AG20443 (cell line): ENCODE results near the gene QSOX1.

Experiments
- DNase-seq: peaks from one replicate; pipeline ENCODE4 v3.0.0; 2012; ENCODE audit warnings: low spot score, mixed read lengths

Gene QSOX1

DNA sequence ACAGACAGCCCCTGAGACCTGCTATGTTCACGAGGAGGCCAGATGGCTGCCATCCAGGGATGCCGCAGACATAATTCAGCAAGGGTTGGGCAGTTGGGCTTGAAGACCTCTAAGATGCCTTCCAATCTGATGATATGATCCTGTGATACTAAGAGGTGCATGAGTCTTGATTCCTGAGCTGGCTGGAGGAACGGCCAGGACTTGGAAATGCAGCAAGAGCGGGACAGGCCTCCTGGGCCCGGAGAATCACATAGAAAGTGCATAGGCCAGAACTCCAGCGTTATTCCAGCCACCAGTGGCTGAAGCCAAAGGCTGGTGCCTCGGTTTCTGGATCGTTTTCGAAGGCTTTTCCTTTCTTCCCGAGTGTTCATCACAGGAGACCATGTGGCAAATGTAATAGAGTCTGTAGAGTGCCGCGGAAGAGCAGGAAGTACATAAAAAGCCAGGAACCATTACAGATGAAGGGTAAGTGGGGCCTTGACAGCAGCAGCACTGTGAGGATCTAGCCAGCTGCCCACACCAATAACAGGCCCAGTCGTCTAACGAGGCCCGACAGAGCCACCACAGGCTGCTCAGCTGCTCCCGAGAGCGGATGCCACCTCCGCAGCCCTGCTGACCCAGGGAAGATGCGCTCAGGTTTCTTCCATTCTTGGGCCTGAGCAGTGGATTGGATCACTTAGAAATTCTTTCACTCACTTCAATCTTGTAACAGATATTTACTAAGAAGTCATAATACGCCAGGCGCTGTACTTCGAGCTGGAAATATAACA is 61.4 kb downstream of the QSOX1 start:
- DNase-seq = no peak

GRCh38 chr1:180217006-180217405 is 62.3 kb downstream of the QSOX1 start:
- DNase-seq = no peak

DNA sequence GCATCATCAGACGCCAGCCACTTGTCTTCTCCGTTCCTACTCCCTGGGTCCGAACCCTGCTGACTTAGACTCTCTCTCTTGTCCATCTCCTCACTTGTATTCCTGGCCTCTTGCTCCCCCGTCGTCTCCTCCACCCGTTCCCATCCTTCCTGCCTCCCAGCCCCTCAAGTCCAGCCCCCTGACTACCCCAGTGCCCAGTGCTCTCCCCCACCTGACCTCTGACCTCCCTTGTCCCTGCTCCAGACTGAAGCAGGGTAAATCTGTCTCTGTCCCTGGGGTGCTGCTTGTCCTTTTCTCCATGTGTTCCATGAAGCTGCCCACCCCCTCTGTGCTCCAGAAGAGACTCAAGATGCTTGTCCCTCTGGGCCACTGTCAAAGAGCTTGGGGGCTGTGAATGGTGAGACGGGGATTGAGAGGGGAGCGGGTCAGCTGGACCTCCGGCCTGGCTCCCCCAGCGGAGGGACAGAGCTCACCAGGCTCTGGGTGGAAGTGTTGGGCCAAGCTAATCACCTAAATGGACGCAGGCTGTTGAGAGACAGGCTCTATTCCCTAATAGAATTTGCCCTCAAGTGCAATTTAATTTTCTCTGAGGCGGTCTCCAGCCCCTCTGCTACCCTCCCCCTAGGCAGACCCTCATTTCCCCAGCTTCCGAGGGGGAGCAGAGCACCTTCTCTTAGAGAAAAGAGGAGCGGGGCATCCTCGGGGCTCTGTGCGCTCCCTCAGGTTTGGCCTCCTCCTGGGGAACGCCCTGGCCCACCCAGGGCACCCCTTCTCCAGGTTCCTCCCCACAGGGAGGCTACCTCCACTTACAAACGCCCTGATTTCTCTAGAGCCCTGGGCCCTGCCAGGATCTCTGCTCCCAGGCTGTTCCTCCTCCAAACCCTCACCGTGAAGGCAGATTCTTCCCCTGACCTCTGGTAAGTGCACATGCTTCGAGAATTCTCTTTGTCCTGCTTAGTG is 64.4 kb downstream of the QSOX1 start:
- no peak for DNase-seq

DNA sequence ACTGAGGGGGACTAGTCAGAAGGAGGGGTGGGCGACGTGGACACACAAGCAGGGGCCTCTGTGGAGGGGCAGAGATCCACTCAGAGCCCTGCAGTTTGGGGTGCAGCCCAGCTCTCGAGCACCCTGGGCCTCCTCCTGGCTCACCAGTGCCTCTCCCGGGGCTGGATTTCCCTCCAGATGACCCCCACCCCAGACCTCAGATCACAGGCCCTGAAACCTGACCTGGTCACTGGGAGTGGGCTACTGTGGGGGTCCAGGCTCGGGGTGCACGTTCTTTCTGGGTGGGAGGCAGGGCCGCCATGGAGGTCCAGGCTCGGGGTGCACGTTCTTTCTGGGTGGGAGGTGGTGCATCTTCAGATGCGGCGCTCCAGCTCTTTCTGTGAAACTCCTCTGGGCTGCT is 65.1 kb downstream of the QSOX1 start:
- no peak for DNase-seq

DNA sequence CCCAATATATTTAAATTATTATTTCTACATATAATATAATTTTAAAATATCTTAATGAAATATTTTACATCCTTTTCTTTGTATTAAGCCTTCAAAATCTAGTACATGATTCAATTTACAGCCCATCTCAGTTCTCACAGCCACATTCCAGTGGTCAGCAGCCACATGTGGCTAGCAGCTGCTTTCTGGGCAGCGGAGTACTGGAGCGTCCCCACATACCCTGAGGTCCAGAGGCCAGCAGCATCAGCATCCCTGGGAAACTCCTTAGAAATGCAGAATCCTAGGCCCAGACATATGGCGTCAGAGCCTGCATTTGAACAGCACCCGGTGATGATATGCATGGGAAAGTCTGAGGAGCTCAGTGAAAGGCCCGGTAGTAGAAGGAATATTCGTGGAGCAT is 66.8 kb downstream of the QSOX1 start:
- DNase-seq = peak; percentile 80

DNA sequence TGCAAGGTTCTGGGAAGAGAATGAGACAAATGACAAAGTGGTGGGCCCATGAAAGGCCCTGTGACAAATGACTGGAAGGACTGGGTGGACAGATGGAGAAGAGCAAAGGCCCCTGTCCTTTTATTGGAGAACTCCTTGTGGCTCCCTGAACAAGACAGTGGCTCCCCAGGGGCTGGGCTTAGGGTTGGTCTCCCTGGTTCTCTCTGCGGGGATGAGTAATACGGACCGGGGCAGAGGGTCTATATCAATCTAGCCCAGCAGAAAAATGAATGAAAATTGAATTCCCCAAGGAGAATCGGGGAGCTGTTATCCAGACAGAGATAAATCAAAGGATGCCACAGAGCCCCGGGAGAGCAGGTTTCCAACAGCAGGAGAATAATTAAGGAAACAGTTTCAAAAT is 70.2 kb downstream of the QSOX1 start:
- no peak for DNase-seq

DNA sequence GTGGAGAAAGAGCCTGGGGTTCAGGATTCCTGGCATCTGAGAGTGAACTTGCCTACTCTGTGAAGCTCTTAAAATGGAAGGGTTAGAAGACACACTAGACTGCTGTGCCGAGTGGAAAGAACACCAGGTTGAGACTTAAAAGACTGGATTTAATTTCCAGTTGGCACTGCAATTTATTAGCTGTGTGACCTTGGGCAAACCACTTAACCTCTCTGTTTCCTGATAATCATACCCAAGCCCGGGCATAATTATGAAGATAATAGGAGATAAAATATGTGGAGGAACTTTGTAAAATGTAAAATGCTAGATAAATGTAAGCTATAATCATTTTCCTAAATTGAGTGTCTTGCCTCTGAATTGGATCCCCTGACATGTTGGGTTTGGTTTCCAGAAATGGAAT is 70.7 kb downstream of the QSOX1 start:
- no peak for DNase-seq

- no peak for DNase-seq
Measured at GRCh38 chr1:180227861-180228647, 73.4 kb downstream of the QSOX1 start.

GRCh38 chr1:180228648-180229482 is 74.2 kb downstream of the QSOX1 start:
- peak; percentile 29 for DNase-seq

- peak; percentile 74 for DNase-seq
Measured at GRCh38 chr1:180229483-180230415, 75.1 kb downstream of the QSOX1 start, which contains the start of gene LHX4. TSS of gene LHX4 (plus strand) at chr1:180230264. CDS start at chr1:180230530, 266 bp downstream.

DNA sequence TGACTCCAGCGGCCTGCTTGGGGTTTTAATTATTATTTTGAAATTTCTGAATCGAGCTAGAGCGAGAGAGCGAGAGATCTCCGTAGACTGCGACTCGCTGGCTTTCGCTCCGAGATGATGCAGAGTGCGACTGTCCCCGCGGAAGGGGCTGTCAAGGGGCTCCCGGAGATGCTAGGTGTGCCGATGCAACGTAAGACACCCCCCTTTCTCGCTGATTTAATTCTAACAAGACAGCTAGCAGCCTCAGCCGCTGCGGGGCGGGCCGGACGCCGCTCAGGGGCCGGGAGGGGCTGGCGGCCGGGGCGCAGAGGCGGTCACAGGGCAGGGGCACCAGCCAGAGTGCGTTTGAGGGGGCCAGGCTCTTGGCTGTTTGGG is 75.7 kb downstream of the QSOX1 start:
- peak; percentile 22 for DNase-seq

DNA sequence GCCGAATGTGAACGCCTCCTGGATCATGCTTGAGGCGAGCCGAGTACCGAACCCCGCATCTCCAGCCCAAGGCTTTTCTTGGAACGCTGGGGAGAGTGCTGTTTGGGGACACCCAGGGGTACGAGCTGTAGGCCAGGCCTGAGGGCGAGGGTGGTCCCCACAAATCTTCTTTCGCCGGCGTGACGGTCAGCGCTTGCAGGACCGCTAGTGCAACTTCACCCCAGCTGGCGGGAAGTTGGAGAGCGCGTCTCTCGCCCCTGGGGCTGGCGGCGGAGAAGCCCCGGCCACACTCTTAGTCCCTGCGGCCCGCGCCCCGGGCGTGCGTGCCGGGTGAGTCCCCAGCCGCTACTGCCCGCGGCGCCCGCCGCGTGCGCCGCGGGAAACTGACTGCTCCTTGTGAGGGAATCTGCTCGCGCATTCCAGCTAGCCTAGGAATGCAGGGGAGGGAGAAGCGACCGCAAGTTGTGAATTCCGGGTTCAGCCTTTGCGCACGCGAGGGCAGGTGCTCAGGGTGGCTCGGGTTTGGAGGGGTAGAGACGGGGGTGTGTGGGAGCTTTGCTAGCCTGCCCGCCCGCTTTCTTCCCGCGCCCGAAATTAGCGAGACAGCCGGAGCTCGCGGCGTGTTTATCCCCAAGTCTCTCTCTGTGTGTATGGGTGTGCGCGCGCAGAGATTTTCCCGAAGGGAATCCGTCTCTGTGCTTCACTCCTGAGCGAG is 76.3 kb downstream of the QSOX1 start:
- peak; percentile 74 for DNase-seq

GRCh38 chr1:180231506-180231921 is 76.8 kb downstream of the QSOX1 start:
- peak; percentile 44 for DNase-seq

GRCh38 chr1:180231936-180232335 is 77.3 kb downstream of the QSOX1 start:
- DNase-seq = no peak

DNA sequence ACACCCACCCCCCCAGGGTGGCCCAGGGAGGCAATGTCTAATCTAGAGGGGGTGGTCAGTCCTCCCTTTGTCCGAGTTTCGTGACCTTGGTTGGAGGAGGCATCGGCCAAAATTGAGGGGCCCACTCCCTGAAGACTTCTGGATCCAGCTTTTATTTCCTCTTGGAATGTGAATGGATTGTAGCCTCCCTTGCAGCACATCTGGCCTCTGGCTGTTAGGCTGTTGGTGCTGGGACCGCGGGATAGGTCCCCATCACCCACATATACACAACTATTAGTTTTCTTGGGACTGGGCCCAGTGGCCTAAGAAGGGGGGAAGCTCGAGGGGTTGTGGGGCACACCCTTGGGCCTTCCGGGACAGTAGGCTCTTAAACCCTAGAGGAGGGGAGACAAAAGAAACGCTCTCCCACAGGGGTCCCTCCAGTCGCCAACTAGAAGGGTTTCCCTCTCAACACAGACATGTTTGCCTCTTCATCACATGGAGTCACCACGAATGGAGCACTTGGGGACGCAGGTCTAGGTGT is 77.9 kb downstream of the QSOX1 start:
- DNase-seq = no peak

DNA sequence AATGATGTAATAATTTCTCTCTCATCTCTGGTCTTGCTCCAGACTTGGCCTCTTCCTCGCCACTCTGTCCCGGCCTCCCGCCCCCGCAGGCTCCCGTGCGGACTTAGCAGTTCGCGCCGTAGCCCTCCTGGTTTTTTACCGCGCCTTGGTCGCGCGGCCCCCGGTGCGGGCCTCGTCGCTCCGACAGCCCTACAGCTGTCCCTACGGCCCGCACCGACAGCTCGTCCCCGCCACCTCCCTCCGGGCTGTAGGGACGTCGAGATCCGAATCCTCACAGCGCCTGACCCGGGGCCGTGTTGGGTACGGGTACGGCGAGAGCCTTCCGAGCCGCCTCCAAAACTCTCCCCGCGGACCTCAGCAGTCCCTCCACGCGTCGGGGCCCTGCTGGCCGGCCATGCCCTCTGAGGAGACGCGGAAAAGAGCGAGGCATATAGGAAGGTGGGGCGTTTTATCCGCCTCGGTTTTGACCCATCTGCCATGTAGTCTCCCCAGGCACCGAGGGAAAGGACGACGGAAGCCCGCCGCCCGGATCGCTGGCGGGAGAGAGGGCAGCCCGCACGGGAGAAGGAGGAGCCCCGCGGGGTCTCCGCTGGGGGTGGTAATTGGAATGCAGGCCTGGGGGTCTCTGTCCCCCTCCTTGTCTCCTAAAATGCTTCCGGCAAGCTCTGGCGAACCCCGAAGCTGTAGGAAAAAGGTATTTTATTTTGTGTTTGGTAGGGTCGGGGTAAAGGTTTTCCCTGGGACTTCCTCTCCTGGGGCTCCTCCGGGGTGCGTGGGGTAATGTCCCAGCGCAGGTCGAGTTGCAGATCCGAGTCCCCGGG is 78.7 kb downstream of the QSOX1 start:
- DNase-seq = no peak

DNA sequence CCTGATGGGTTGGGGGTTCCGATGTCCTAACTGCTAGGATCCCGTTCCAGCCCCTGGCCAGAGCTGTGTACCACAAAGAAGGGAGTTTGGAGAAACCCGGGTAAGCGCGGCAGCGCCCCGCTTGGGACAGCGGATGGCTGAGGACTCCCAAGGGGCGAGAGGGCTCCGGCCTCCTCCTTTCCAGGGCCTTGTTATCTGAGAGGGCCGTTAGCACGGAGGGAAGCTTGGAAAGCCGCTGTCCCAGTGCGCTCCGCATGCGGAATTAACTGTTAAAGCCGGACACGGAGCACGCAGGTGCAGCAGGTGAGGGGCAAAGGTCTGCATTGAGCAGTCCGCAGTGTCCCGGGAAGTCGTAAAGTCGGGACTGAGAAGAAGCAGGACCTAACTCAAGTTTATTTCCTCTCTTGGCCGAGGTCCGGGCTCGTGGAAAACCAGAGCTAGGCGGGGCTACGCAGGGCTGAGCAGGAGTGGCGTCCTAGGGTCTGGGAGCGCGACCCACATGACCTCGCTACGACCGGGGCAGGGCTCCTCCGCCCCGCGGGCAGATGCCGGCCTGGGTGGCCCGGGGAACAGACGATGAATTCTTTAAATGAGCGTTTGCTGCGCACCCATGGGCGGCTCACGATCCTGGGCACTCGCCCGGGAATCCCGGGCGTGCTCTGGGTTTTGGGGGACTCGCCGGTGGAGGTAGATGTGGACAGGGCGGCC is 79.9 kb downstream of the QSOX1 start:
- no peak for DNase-seq

- no peak for DNase-seq
Measured at GRCh38 chr1:180235077-180235501, 80.4 kb downstream of the QSOX1 start.
